Measurements from ENCODE around the gene ZNF608.
A peak's percentile ranks its signal among the peaks of the same experiment; 100 is the strongest.

The ZNF608 gene

GRCh38 chr5:124736082-124736804, 10.2 kb downstream of the ZNF608 start:
- peak overlapping the region; percentile 7; the same call in 1 of the 2 replicates for H3K4me3 ChIP-seq (ENCODE audit: low read depth, low read length)
- ChIA-PET POLR2A (no interaction called here), CTCF (interaction anchor here (1.7 kb wide), 1 partner anchor 9 kb away, joined by 5 read pairs; no protein-coding TSS in a partner anchor)
- no peak for DNase-seq (ENCODE audit: low read depth, low spot score)
- TF ChIP-seq CTCF (IDR thresholded peaks at IDR 0.05; ENCODE audit: insufficient read depth, low read length, missing control alignments) = no peak

GRCh38 chr5:124735169-124735858, 11.1 kb downstream of the ZNF608 start:
- CTCF ChIA-PET = interaction anchor here (1.7 kb wide), 1 partner anchor 10 kb away, joined by 5 read pairs; no protein-coding TSS in a partner anchor
- no peak for DNase-seq (ENCODE audit: low read depth, low spot score)
- TF ChIP-seq CTCF (IDR thresholded peaks at IDR 0.05; ENCODE audit: insufficient read depth, low read length, missing control alignments) = no peak
- POLR2A ChIA-PET = interaction anchor here (0.9 kb wide), 1 partner anchor 12 kb away, joined by 4 read pairs; no protein-coding TSS in a partner anchor
- peak overlapping the region; percentile 35 for H3K4me3 ChIP-seq (ENCODE audit: low read depth, low read length)

- ChIA-PET CTCF (no interaction called here), POLR2A (interaction anchor here (0.9 kb wide), 1 partner anchor 12 kb away, joined by 4 read pairs; no protein-coding TSS in a partner anchor)
- H3K4me3 ChIP-seq (ENCODE audit: low read depth, low read length) = no peak overlapping the region
- no peak for TF ChIP-seq CTCF (IDR thresholded peaks at IDR 0.05; ENCODE audit: insufficient read depth, low read length, missing control alignments)
- DNase-seq (ENCODE audit: low read depth, low spot score) = no peak
Measured at GRCh38 chr5:124734574-124735168, 11.8 kb downstream of the ZNF608 start.

GRCh38 chr5:124733329-124733650, 13.1 kb downstream of the ZNF608 start:
- DNase-seq (ENCODE audit: low read depth, low spot score) = no peak
- ChIA-PET CTCF (no interaction called here), POLR2A (no interaction called here)
- no peak overlapping the region for H3K4me3 ChIP-seq (ENCODE audit: low read depth, low read length)
- TF ChIP-seq CTCF (IDR thresholded peaks at IDR 0.05; ENCODE audit: insufficient read depth, low read length, missing control alignments) = no peak

GRCh38 chr5:124732428-124733328, 13.8 kb downstream of the ZNF608 start:
- ChIA-PET POLR2A (no interaction called here), CTCF (no interaction called here)
- DNase-seq (ENCODE audit: low read depth, low spot score) = no peak
- TF ChIP-seq CTCF (IDR thresholded peaks at IDR 0.05; ENCODE audit: insufficient read depth, low read length, missing control alignments) = no peak
- H3K4me3 ChIP-seq (ENCODE audit: low read depth, low read length) = no peak overlapping the region

All from AG04449 (cell line).